ENCODE results near the gene GUK1. TPM values are rescaled to one million over a fixed set of nuclear protein-coding genes. Genes with fewer than 3 reads are reported as not detected.
A peak's percentile ranks its signal among the peaks of the same experiment; 100 is the strongest.

GUK1 gene
- total and polyA plus RNA-seq, 2 of the 4 experiments (the other 2 are of a cell fraction): 465 to 548 TPM

GRCh38 chr1:228101614-228101993 lies 38.5 kb upstream of the GUK1 start:
- H2AK5ac ChIP-seq (ENCODE audit: low read depth, low read length): no peak overlapping the region
- H3K18ac ChIP-seq (ENCODE audit: low read depth, low read length): no peak overlapping the region
- TF ChIP-seq MAZ (IDR thresholded peaks at IDR 0.05; ENCODE audit: borderline replicate concordance, low read depth, low read length) (no peak), SMC3 (IDR thresholded peaks at IDR 0.05; ENCODE audit: low read depth, low read length) (no peak), RFX5 (IDR thresholded peaks at IDR 0.05; ENCODE audit: low read depth, low read length) (no peak), MAFK (IDR thresholded peaks at IDR 0.05; ENCODE audit: low read depth, low read length) (no peak), BHLHE40 (IDR thresholded peaks at IDR 0.05; ENCODE audit: low read depth, low read length) (no peak), POLR2A (IDR thresholded peaks at IDR 0.05; ENCODE audit: low read depth, low read length) (peak; percentile 15; the same call in 1 of the 2 replicates)
- H2BK120ac ChIP-seq (ENCODE audit: low read depth, low read length): no peak overlapping the region
- no peak overlapping the region for H3K14ac ChIP-seq (replicated peaks; ENCODE audit: low read depth, low read length)
- H3K23ac ChIP-seq (ENCODE audit: low read depth, low read length): no peak overlapping the region
- CTCF ChIA-PET: no interaction called here
- H4K20me1 ChIP-seq (ENCODE audit: insufficient read depth, low read length): peaks cover 53% of the 10 kb centered on the region
- H3K4me2 ChIP-seq (ENCODE audit: low read depth, low read length): peak overlapping the region; percentile 71; the same call in 1 of the 2 replicates
- ATAC-seq (ENCODE audit: low read depth) (no peak), DNase-seq (no peak)
- H2BK20ac ChIP-seq (ENCODE audit: low read depth, low read length): no peak overlapping the region
- H4K91ac ChIP-seq (ENCODE audit: insufficient read depth, low read depth, low read length): no peak overlapping the region
- H3K36me3 ChIP-seq (ENCODE audit: control insufficient read depth, insufficient read depth, low read length): peaks cover 48% of the 10 kb centered on the region
- H2AFZ ChIP-seq (replicated peaks; ENCODE audit: low read length, poor library complexity): peak overlapping the region; percentile 67
- no peak overlapping the region for H4K8ac ChIP-seq (ENCODE audit: low read depth in 2 of 2, low read length in 2 of 2)
- no peak overlapping the region; the same call in 1 of the 2 replicates for H4K5ac ChIP-seq (ENCODE audit: low read depth, low read length)
- no peak overlapping the region for H2BK5ac ChIP-seq (ENCODE audit: low read depth, low read length, poor library complexity, severe bottlenecking)
- H3K27me3 ChIP-seq (ENCODE audit: control insufficient read depth, insufficient read depth, low read length): no peaks in the 10 kb centered on the region
- H3K4ac ChIP-seq (ENCODE audit: low read depth, low read length): no peak overlapping the region
- peaks cover 17% of the 10 kb centered on the region for H3K9me1 ChIP-seq (ENCODE audit: insufficient read depth, low read length)
- dilution Hi-C loops (cut with HindIII; ENCODE audit: low sequenced_read_pairs, unreplicated experiment): no loop called here
- H3K27ac ChIP-seq (ENCODE audit: insufficient read depth, low read length): no peak overlapping the region
- peaks cover 7 to 55% of the 10 kb centered on the region in 2 experiments; a peak in 3 of 4 replicates for H3K79me1 ChIP-seq (ENCODE audit: low read depth in 1 of 2, low read length in 2 of 2)
- WGBS, 2 experiments (ENCODE audit: extremely low coverage in 2 of 2, insufficient read length in 1 of 2): 74% methylated on average over 5 of the region's 15 CpGs; no CpG with 5 or more reads in 1 of the 2 experiments
- POLR2A ChIA-PET (ENCODE audit: unreplicated experiment): no interaction called here
- H3K56ac ChIP-seq (ENCODE audit: extremely low read depth, insufficient read depth, low read length): no peak overlapping the region
- H3K9me3 ChIP-seq (ENCODE audit: control insufficient read depth, insufficient read depth, low read length): no peaks in the 10 kb centered on the region
- intact Hi-C loops (cut with micrococcal nuclease): loop anchor here (5.0 kb wide), 1 partner anchor 41 kb away; the partner anchor contains the start of gene GUK1
- peaks cover 7% of the 10 kb centered on the region; the same call in 1 of the 2 replicates for H3K4me1 ChIP-seq (ENCODE audit: control insufficient read depth, insufficient read depth, low read length)
- H2AK9ac ChIP-seq (replicated peaks; ENCODE audit: low read depth, low read length, poor library complexity): no peak overlapping the region
- H3K9ac ChIP-seq (ENCODE audit: low read depth, low read length): no peak overlapping the region
- in situ Hi-C loops (cut with MboI; ENCODE audit: low sequenced_read_pairs): no loop called here
- no peak overlapping the region for H2BK15ac ChIP-seq (ENCODE audit: low read depth, low read length)
- H3K4me3 ChIP-seq (ENCODE audit: insufficient read depth, low read depth, low read length): no peak overlapping the region
- no TSS peak for BruUV-seq (replicated peaks)
